Measurements from ENCODE around the gene ABCB7. TPM values are rescaled to one million over a fixed set of nuclear protein-coding genes. Genes with fewer than 3 reads are reported as not detected.
"Not testable (repeated sequence)": the region's sequence is repeated elsewhere in the genome, so short reads cannot be mapped to it uniquely, and the experiment has no call there.

Gene ABCB7
- total RNA-seq, 6 experiments from 2014 or later, result 14.6 to 24.5 (median 19.8) TPM

GRCh38 chrX:75151827-75152592, 4.1 kb downstream of the ABCB7 start:
- 48% methylated on average over 3 of the region's 3 CpGs for WGBS (ENCODE audit: insufficient coverage, low coverage, low lambda C conversion rate, missing lambda C conversion rate)
- no peaks in the 10 kb centered on the region for H3K27me3 ChIP-seq
- H3K27ac ChIP-seq, result no peak overlapping the region
- ATAC-seq (no peak), DNase-seq (no peak)
- H3K4me3 ChIP-seq, result no peak overlapping the region
- H3K4me1 ChIP-seq, result peaks cover 0 to 4% (median 0%) of the 10 kb centered on the region in 4 donors
- no peaks in the 10 kb centered on the region for H3K36me3 ChIP-seq
- no peaks in the 10 kb centered on the region for H3K9me3 ChIP-seq
- intact Hi-C loops (cut with DNase I), result no loop called here
- TF ChIP-seq POLR2A (IDR thresholded peaks at IDR 0.05), result no peak
- TF ChIP-seq CTCF (IDR thresholded peaks at IDR 0.05), result no peak

- ATAC-seq (no peak), DNase-seq (no peak)
- TF ChIP-seq POLR2A (IDR thresholded peaks at IDR 0.05), result no peak
- no peak for TF ChIP-seq CTCF (IDR thresholded peaks at IDR 0.05)
- 23% methylated on average over 1 of the region's 1 CpG for WGBS (ENCODE audit: insufficient coverage, low coverage, low lambda C conversion rate, missing lambda C conversion rate)
- Histone ChIP-seq H3K4me1 (peaks cover 0 to under 1% (median 0%) of the 10 kb centered on the region in 4 donors), H3K27ac (no peak overlapping the region), H3K27me3 (no peaks in the 10 kb centered on the region), H3K36me3 (no peaks in the 10 kb centered on the region), H3K9me3 (no peaks in the 10 kb centered on the region), H3K4me3 (no peak overlapping the region)
- intact Hi-C loops (cut with DNase I), result no loop called here
Measured at GRCh38 chrX:75149654-75150053, 6.4 kb downstream of the ABCB7 start.

- Histone ChIP-seq H3K9me3 (no peaks in the 10 kb centered on the region), H3K4me1 (no peaks in the 10 kb centered on the region), H3K27ac (no peak overlapping the region), H3K4me3 (no peak overlapping the region), H3K27me3 (no peaks in the 10 kb centered on the region), H3K36me3 (no peaks in the 10 kb centered on the region)
- no peak for TF ChIP-seq CTCF (IDR thresholded peaks at IDR 0.05)
- no peak for TF ChIP-seq POLR2A (IDR thresholded peaks at IDR 0.05)
- WGBS (ENCODE audit: insufficient coverage, low coverage, low lambda C conversion rate, missing lambda C conversion rate), result 52% methylated on average over 3 of the region's 5 CpGs
- intact Hi-C loops (cut with DNase I), result no loop called here
- ATAC-seq (no peak), DNase-seq (no peak)
Measured at GRCh38 chrX:75132672-75133071, 23.4 kb downstream of the ABCB7 start.

GRCh38 chrX:75131973-75132627, 24.0 kb downstream of the ABCB7 start:
- no peak for DNase-seq
- intact Hi-C loops (cut with DNase I), result no loop called here
- TF ChIP-seq CTCF (IDR thresholded peaks at IDR 0.05), result no peak
- TF ChIP-seq POLR2A (IDR thresholded peaks at IDR 0.05), result no peak

GRCh38 chrX:75129069-75129468, 27.0 kb downstream of the ABCB7 start:
- 100% methylated on average over 3 of the region's 4 CpGs for WGBS (ENCODE audit: insufficient coverage, low coverage, low lambda C conversion rate, missing lambda C conversion rate)

More at GRCh38 chrX:75131973-75132627, 24.0 kb downstream of the ABCB7 start:
- no peaks in the 10 kb centered on the region for H3K9me3 ChIP-seq
- H3K27ac ChIP-seq, result no peak overlapping the region
- H3K27me3 ChIP-seq, result no peaks in the 10 kb centered on the region
- 93% methylated on average over 3 of the region's 9 CpGs for WGBS (ENCODE audit: insufficient coverage, low coverage, low lambda C conversion rate, missing lambda C conversion rate)
- H3K4me1 ChIP-seq, result no peaks in the 10 kb centered on the region
- no peaks in the 10 kb centered on the region for H3K36me3 ChIP-seq
- no peak overlapping the region for H3K4me3 ChIP-seq
- ATAC-seq, result no peak

More at GRCh38 chrX:75129069-75129468, 27.0 kb downstream of the ABCB7 start:
- intact Hi-C loops (cut with DNase I); H3K9me3 ChIP-seq; H3K4me1 ChIP-seq; H3K27ac ChIP-seq; H3K4me3 ChIP-seq; H3K27me3 ChIP-seq; ATAC-seq; DNase-seq; H3K36me3 ChIP-seq: not testable (repeated sequence)
